ENCODE results near the gene NUP133.
A peak's percentile ranks its signal among the peaks of the same experiment; 100 is the strongest.

Gene NUP133

GRCh38 chr1:229507951-229508822, at the start of gene NUP133 (continued):
- peak; percentile 69 for TF ChIP-seq ZBTB11 (tag by site-specific recombination; conservative IDR thresholded peaks at IDR 0.05; ENCODE audit: low read depth)
- TF ChIP-seq MYNN (tag by site-specific recombination; IDR thresholded peaks at IDR 0.05; ENCODE audit: borderline replicate concordance): 0 out of 2 replicates have a peak, but pooled peaks have one; percentile 50
- no peak for TF ChIP-seq ZNF521 (tag by site-specific recombination; IDR thresholded peaks at IDR 0.05)
- TF ChIP-seq SP2 (tag by site-specific recombination; IDR thresholded peaks at IDR 0.05): peak; percentile 92
- no peak for TF ChIP-seq ZNF221 (tag by site-specific recombination; IDR thresholded peaks at IDR 0.05; ENCODE audit: borderline replicate concordance)
- TF ChIP-seq ZNF558 (tag by site-specific recombination; IDR thresholded peaks at IDR 0.05): peak; percentile 56
- peak; percentile 96 for TF ChIP-seq ZNF600 (tag by site-specific recombination; IDR thresholded peaks at IDR 0.05)
- TF ChIP-seq ELK4 (IDR thresholded peaks at IDR 0.05; ENCODE audit: borderline replicate concordance, low read depth, low read length): no peak
- TF ChIP-seq ZNF202 (tag by site-specific recombination; IDR thresholded peaks at IDR 0.05; ENCODE audit: borderline replicate concordance): no peak
- no peak for TF ChIP-seq BCL11A (tag by site-specific recombination; IDR thresholded peaks at IDR 0.05; ENCODE audit: low read depth)
- no peak for TF ChIP-seq ZNF677 (tag by site-specific recombination; IDR thresholded peaks at IDR 0.05)
- TF ChIP-seq KLF17 (tag by site-specific recombination; IDR thresholded peaks at IDR 0.05): peak; percentile 95
- no peak for TF ChIP-seq ZFP3 (tag by site-specific recombination; IDR thresholded peaks at IDR 0.05; ENCODE audit: low read depth)
- peak; percentile 70; the same call in 1 of the 2 replicates for TF ChIP-seq ZNF792 (tag by site-specific recombination; IDR thresholded peaks at IDR 0.05)
- TF ChIP-seq ZFP41 (tag by site-specific recombination; IDR thresholded peaks at IDR 0.05; ENCODE audit: borderline replicate concordance): no peak
- peak; percentile 54 for TF ChIP-seq OSR2 (tag by site-specific recombination; IDR thresholded peaks at IDR 0.05)
- 0 out of 2 replicates have a peak, but pooled peaks have one; percentile 48 for TF ChIP-seq ZNF280D (tag by site-specific recombination; IDR thresholded peaks at IDR 0.05)
- no peak for TF ChIP-seq ZNF37A (tag by site-specific recombination; IDR thresholded peaks at IDR 0.05)
- TF ChIP-seq ZBTB49 (tag by site-specific recombination; IDR thresholded peaks at IDR 0.05; ENCODE audit: low read depth): no peak
- no peak for TF ChIP-seq ZSCAN5A (tag by site-specific recombination; IDR thresholded peaks at IDR 0.05)
- peak; percentile 94 for TF ChIP-seq SP7 (tag by site-specific recombination; IDR thresholded peaks at IDR 0.05)
- no peak for TF ChIP-seq ZNF544 (tag by site-specific recombination; IDR thresholded peaks at IDR 0.05)
- TF ChIP-seq PRDM1 (tag by site-specific recombination; IDR thresholded peaks at IDR 0.05): no peak
- TF ChIP-seq ZNF76 (tag by site-specific recombination; IDR thresholded peaks at IDR 0.05; ENCODE audit: borderline replicate concordance, low read depth): peak; percentile 96
- TF ChIP-seq GLIS1 (tag by site-specific recombination; IDR thresholded peaks at IDR 0.05): peak; percentile 79
- peak; percentile 12; the same call in 1 of the 2 replicates for TF ChIP-seq ZSCAN16 (tag by site-specific recombination; IDR thresholded peaks at IDR 0.05)
